Esophagus squamous epithelium (tissue), 5 donors: ENCODE results near the gene CLCN3. TPM values are rescaled to one million over a fixed set of nuclear protein-coding genes. Genes with fewer than 3 reads are reported as not detected.

ENCODE experiments used
- DNase-seq: peaks from one replicate; lab custom pipeline; 2025; lab: John Stamatoyannopoulos, UW
- H3K27ac ChIP-seq, 4 donors: fragments of 200-600 bp; sonication (generic); one replicate each; pipeline ENCODE4 v1.5.1; 2016 to 2019; ENCODE audit warnings: mild to moderate bottlenecking in 1 of 4
- H3K27me3 ChIP-seq, 4 donors: fragments of 200-600 bp; sonication (generic); 1 replicate in 3 of 4; 2 replicates in 1 of 4; pipeline versions ENCODE4 v1.5.1 to v1.6.0; 2017 to 2021; ENCODE audit warnings: antibody characterized with exemption in 1 of 4
- H3K36me3 ChIP-seq, 3 donors: fragments of 200-600 bp; sonication (generic); one replicate each; pipeline ENCODE4 v1.5.1; 2016 to 2019
- H3K4me1 ChIP-seq, 3 donors: fragments of 200-600 bp; sonication (generic); one replicate each; pipeline ENCODE4 v1.5.1; 2017 to 2019
- H3K4me3 ChIP-seq, 4 donors: fragments of 200-600 bp; sonication (generic); 1 replicate in 3 of 4; 2 replicates in 1 of 4; pipeline ENCODE4 v1.5.1; 2016 to 2019; ENCODE audit warnings: mild to moderate bottlenecking in 2 of 4, moderate library complexity in 1 of 4
- H3K9me3 ChIP-seq, 3 donors: fragments of 200-600 bp; sonication (generic); one replicate each; pipeline ENCODE4 v1.5.1; 2016 to 2019
- CTCF ChIP-seq, 6 experiments: fragments of 450-650 bp in 4 of 6; fragments of 200-600 bp in 2 of 6; sonication (generic) in 2 of 6; IDR thresholded peaks; one replicate each; pipeline ENCODE4 v1.5.1; 2016 to 2019; ENCODE audit warnings: antibody characterized with exemption in 6 of 6, mild to moderate bottlenecking in 4 of 6, moderate library complexity in 4 of 6
- POLR2A ChIP-seq, 4 donors: fragments of 450-650 bp; IDR thresholded peaks; one replicate each; pipeline ENCODE4 v1.6.1; 2017; ENCODE audit warnings: antibody characterized with exemption in 4 of 4, mild to moderate bottlenecking in 4 of 4, moderate library complexity in 3 of 4
- WGBS, 2 donors: methylation state at CpG; one replicate each; pipeline ENCODE4 v1.1.5; 2018; 5-methylcytosine and 5-hydroxymethylcytosine counted together
- intact Hi-C: fragments of 100-400 bp; cut with DNase I; formaldehyde crosslinking; loops from one replicate; pipeline ENCODE4 v1.15.0; 2022
- total RNA-seq, 4 donors: library from RNA; depleted of rRNA; stranded (reverse); fragments of >200 nt; gene quantifications; one replicate each; pipeline ENCODE4 v1.1.0, GENCODE V29; 2016
- donor health status: DM: yes; HTN: yes; CAD: no.

CLCN3 gene
- total RNA-seq, 4 donors from 2014 or later, result 31.3 to 66.3 (median 46.1) TPM

DNA sequence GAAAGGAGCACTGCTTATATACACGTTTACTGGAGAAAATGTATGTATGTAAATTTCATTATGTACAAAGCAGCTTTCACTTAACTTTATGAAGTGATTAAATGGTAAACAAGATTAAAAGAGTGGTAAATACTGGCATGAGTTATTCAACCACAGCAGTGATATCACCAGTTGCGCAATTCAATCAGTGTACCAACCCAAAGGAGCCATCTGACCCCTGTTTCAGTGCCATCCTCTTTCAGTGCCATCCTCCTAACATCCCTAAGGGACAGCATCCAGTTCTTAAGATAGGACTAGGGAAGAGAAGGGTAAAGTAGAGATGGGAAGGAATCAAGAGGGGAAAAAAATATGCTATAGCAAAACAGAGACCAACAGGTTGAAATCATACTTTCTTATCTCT, 121.2 kb downstream of the CLCN3 start:
- H3K27ac ChIP-seq, result no peak overlapping the region
- peaks cover 0 to 56% (median 2%) of the 10 kb centered on the region in 3 donors for H3K36me3 ChIP-seq
- DNase-seq, result no peak
- peaks cover 0 to 11% (median 0%) of the 10 kb centered on the region in 3 donors for H3K4me1 ChIP-seq
- TF ChIP-seq CTCF (IDR thresholded peaks at IDR 0.05) (no peak), POLR2A (IDR thresholded peaks at IDR 0.05) (no peak)
- H3K4me3 ChIP-seq, result no peak overlapping the region
- no peaks in the 10 kb centered on the region for H3K9me3 ChIP-seq
- no peaks in the 10 kb centered on the region for H3K27me3 ChIP-seq
- WGBS, 2 donors, result 85 to 98% methylated on average over 2 of the region's 2 CpGs
- intact Hi-C loops, result no loop called here

GRCh38 chr4:169744601-169745000, 124.2 kb downstream of the CLCN3 start:
- H3K36me3 ChIP-seq, result peaks cover 0 to 55% (median 4%) of the 10 kb centered on the region in 3 donors
- H3K9me3 ChIP-seq, result no peaks in the 10 kb centered on the region
- no peaks in the 10 kb centered on the region for H3K27me3 ChIP-seq
- intact Hi-C loops, result no loop called here
- peak overlapping the region in 2 of 4 donors; percentile 55 to 57 for H3K27ac ChIP-seq
- TF ChIP-seq POLR2A (IDR thresholded peaks at IDR 0.05) (no peak), CTCF (IDR thresholded peaks at IDR 0.05) (no peak)
- no peak for DNase-seq
- H3K4me3 ChIP-seq, result no peak overlapping the region
- peaks cover 0 to 11% (median 0%) of the 10 kb centered on the region in 3 donors for H3K4me1 ChIP-seq
- WGBS, 2 donors, result 97 to 100% methylated on average over 1 of the region's 1 CpG

DNA sequence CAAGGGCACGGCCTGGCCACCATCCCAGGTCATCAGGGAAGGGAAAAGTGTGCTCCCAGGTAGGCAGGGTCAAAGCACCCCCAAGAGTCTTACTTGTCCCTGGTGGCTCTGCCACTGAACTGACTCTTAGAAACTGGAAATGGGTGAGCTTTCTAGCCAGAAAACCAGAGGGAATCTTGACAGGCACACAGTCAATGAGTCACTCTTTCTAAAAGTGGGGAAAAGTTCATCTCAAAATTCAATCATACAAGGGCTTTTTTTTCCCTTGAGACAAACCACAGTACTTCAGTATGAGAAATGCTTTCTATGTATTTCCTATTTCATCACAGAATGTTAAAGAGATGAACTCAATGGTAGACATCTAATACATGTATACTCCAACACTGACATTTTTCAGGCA, 124.9 kb downstream of the CLCN3 start:
- Histone ChIP-seq H3K4me1 (peaks cover 0 to 11% (median 0%) of the 10 kb centered on the region in 3 donors), H3K4me3 (no peak overlapping the region), H3K27me3 (no peaks in the 10 kb centered on the region), H3K27ac (peak overlapping the region in 2 of 4 donors; percentile 55 to 57), H3K9me3 (no peaks in the 10 kb centered on the region), H3K36me3 (peaks cover 0 to 56% (median 4%) of the 10 kb centered on the region in 3 donors)
- TF ChIP-seq CTCF (IDR thresholded peaks at IDR 0.05) (no peak), POLR2A (IDR thresholded peaks at IDR 0.05) (no peak)
- DNase-seq, result no peak
- WGBS, 2 donors, result 100% methylated on average over 1 of the region's 1 CpG; no CpG with 5 or more reads in 1 of the 2 donors
- intact Hi-C loops, result no loop called here

GRCh38 chr4:169756971-169757574, 136.7 kb downstream of the CLCN3 start:
- Histone ChIP-seq H3K27me3 (no peaks in the 10 kb centered on the region), H3K4me1 (peaks cover 6 to 27% (median 13%) of the 10 kb centered on the region in 3 donors), H3K4me3 (peak overlapping the region; percentile 58 to 92 (median 73)), H3K9me3 (no peaks in the 10 kb centered on the region), H3K27ac (peak overlapping the region; percentile 49 to 81 (median 73)), H3K36me3 (peaks cover 0 to 16% (median 0%) of the 10 kb centered on the region in 3 donors)
- no peak for DNase-seq
- WGBS, 2 donors, result 2 to 3% methylated on average over 13 of the region's 13 CpGs
- intact Hi-C loops, result loop anchor here (5.0 kb wide), 1 partner anchor 145 kb away; the partner anchor contains the start of gene NEK1
- no peak for TF ChIP-seq POLR2A (IDR thresholded peaks at IDR 0.05)
- no peak for TF ChIP-seq CTCF (IDR thresholded peaks at IDR 0.05)

- intact Hi-C loops, result loop anchor here (5.0 kb wide), 1 partner anchor 145 kb away; the partner anchor contains the start of gene NEK1
- 0 to 5% methylated on average over 3 to 26 of the region's 46 CpGs for WGBS, 2 donors
- peaks cover 0 to 10% (median 0%) of the 10 kb centered on the region in 3 donors for H3K36me3 ChIP-seq
- peak within 1 kb of the TSS; percentile 58 to 92 (median 73) for H3K4me3 ChIP-seq
- H3K27ac ChIP-seq, result peak within 1 kb of the TSS; percentile 49 to 81 (median 73)
- no peaks in the 10 kb centered on the region for H3K9me3 ChIP-seq
- H3K27me3 ChIP-seq, result no peaks in the 10 kb centered on the region
- H3K4me1 ChIP-seq, result peaks cover 6 to 27% (median 13%) of the 10 kb centered on the region in 3 donors
- TF ChIP-seq POLR2A (IDR thresholded peaks at IDR 0.05) (peak in 2 of 4 donors; percentile 38 to 52), CTCF (IDR thresholded peaks at IDR 0.05) (no peak)
- DNase-seq, result peak; percentile 59
Observed at GRCh38 chr4:169757575-169758184, 137.3 kb downstream of the CLCN3 start, which contains the start of gene HPF1. HPF1 (minus strand) TSS chr4:169757944; CDS start chr4:169757877, 67 bp downstream.
